Upper lobe of left lung (tissue), 4 donors: ENCODE data around the gene SLC6A15.

ENCODE experiments used
- CTCF ChIP-seq, 6 experiments: fragments of 450-650 bp in 4 of 6; fragments of 200-600 bp in 2 of 6; sonication (generic) in 2 of 6; IDR thresholded peaks; one replicate each; pipeline ENCODE4 v1.5.1; 2016 to 2019; ENCODE audit warnings: antibody characterized with exemption in 6 of 6
- EP300 ChIP-seq, 4 donors: sonication (generic); formaldehyde crosslinking; IDR thresholded peaks; one replicate each; pipeline ENCODE4 v1.5.1; 2017; ENCODE audit warnings: antibody characterized with exemption in 4 of 4, control low read depth in 2 of 4
- POLR2A ChIP-seq, 4 donors: fragments of 450-650 bp; IDR thresholded peaks; one replicate each; pipeline ENCODE4 v1.5.1; 2016 to 2017; ENCODE audit warnings: antibody characterized with exemption in 4 of 4, mild to moderate bottlenecking in 2 of 4

GRCh38 chr12:84955298-84955697 lies 42.7 kb upstream of the SLC6A15 start:
- no peak for TF ChIP-seq CTCF (IDR thresholded peaks at IDR 0.05)
- TF ChIP-seq EP300 (IDR thresholded peaks at IDR 0.05), result no peak
- no peak for TF ChIP-seq POLR2A (IDR thresholded peaks at IDR 0.05)
